ENCODE measurements around the gene HIRIP3.
"Not testable (repeated sequence)": the region's sequence is repeated elsewhere in the genome, so short reads cannot be mapped to it uniquely, and the experiment has no call there.

- TF ChIP-seq CTCF (IDR thresholded peaks at IDR 0.05; ENCODE audit: insufficient read depth, low read length); POLR2AphosphoS5 (IDR thresholded peaks at IDR 0.05; ENCODE audit: low read depth); REST (IDR thresholded peaks at IDR 0.05; ENCODE audit: insufficient replicate concordance, low read depth): not testable (repeated sequence)
Measured at GRCh38 chr16:30040690-30041089, 45.3 kb upstream of the HIRIP3 start.
